H9 (cell line): ENCODE measurements around the gene CACNA2D3. TPM values are rescaled to one million over a fixed set of nuclear protein-coding genes. Genes with fewer than 3 reads are reported as not detected.

Experiments used
- DNase-seq: peaks from one replicate; pipeline ENCODE4 v3.0.0-alpha.2; 2017
- H2AFZ ChIP-seq: one replicate; pipeline ENCODE4 v1.6.1; 2013; ENCODE audit warnings: mild to moderate bottlenecking, low read length, control low read depth, moderate library complexity
- H2AK5ac ChIP-seq: 2 replicates; pipeline ENCODE4 v1.6.1; 2013; ENCODE audit warnings: low read length, control low read depth, mixed read lengths; ENCODE audit not compliant: insufficient read length
- H2BK120ac ChIP-seq: one replicate; pipeline ENCODE4 v1.6.1; 2013; ENCODE audit warnings: low read depth, mild to moderate bottlenecking, low read length, control low read depth, inconsistent platforms; ENCODE audit not compliant: poor library complexity, severe bottlenecking
- H2BK12ac ChIP-seq: 2 replicates; pipeline ENCODE4 v1.6.1; 2013; ENCODE audit warnings: low read length, control low read depth, mixed read lengths, low read depth; ENCODE audit not compliant: insufficient read length
- H2BK15ac ChIP-seq: 2 replicates; pipeline ENCODE4 v1.6.1; 2013; ENCODE audit warnings: low read depth, low read length, control low read depth
- H2BK20ac ChIP-seq: one replicate; pipeline ENCODE4 v1.6.1; 2013; ENCODE audit warnings: low read depth, mild to moderate bottlenecking, low read length, control low read depth, inconsistent platforms; ENCODE audit not compliant: poor library complexity, severe bottlenecking
- H2BK5ac ChIP-seq: 2 replicates; pipeline ENCODE4 v1.6.1; 2013; ENCODE audit warnings: low read length, control low read depth, mixed read lengths; ENCODE audit not compliant: insufficient read length
- H3K14ac ChIP-seq: 2 replicates; pipeline ENCODE4 v1.6.1; 2013; ENCODE audit warnings: low read length, control low read depth; ENCODE audit not compliant: insufficient read depth
- H3K18ac ChIP-seq: 2 replicates; pipeline ENCODE4 v1.6.1; 2013; ENCODE audit warnings: low read depth, mild to moderate bottlenecking, mixed read lengths, low read length, control low read depth; ENCODE audit not compliant: insufficient read length
- H3K23ac ChIP-seq: 2 replicates; pipeline ENCODE4 v1.6.1; 2013; ENCODE audit warnings: low read length, control low read depth, mixed read lengths, low read depth; ENCODE audit not compliant: insufficient read length
- H3K23me2 ChIP-seq: 2 replicates; pipeline ENCODE4 v1.6.1; 2013; ENCODE audit warnings: low read depth, mild to moderate bottlenecking, mixed read lengths, low read length, control low read depth; ENCODE audit not compliant: insufficient read length, poor library complexity, severe bottlenecking
- H3K27ac ChIP-seq: 2 replicates; pipeline ENCODE4 v1.5.1; 2013; ENCODE audit warnings: low read length, control low read depth, mixed read lengths, low read depth; ENCODE audit not compliant: insufficient read length
- H3K27me3 ChIP-seq: 2 replicates; pipeline ENCODE4 v1.6.1; 2013; ENCODE audit warnings: low read length, control low read depth, inconsistent platforms; ENCODE audit not compliant: insufficient read depth
- H3K4ac ChIP-seq: 2 replicates; pipeline ENCODE4 v1.6.1; 2013; ENCODE audit warnings: low read depth, mild to moderate bottlenecking, control low read depth, inconsistent platforms, low read length, moderate library complexity
- H3K4me1 ChIP-seq: 2 replicates; pipeline ENCODE4 v1.6.1; 2013; ENCODE audit warnings: low read length, control low read depth, inconsistent platforms; ENCODE audit not compliant: insufficient read depth
- H3K4me2 ChIP-seq: 2 replicates; pipeline ENCODE4 v1.6.1; 2013; ENCODE audit warnings: low read length, control low read depth, mixed read lengths; ENCODE audit not compliant: insufficient read length, insufficient read depth
- H3K56ac ChIP-seq: 2 replicates; pipeline ENCODE4 v1.6.1; 2013; ENCODE audit warnings: low read depth, mild to moderate bottlenecking, mixed read lengths, low read length, control low read depth; ENCODE audit not compliant: insufficient read length
- H3K79me1 ChIP-seq: 2 replicates; pipeline ENCODE4 v1.6.1; 2013; ENCODE audit warnings: low read depth, mild to moderate bottlenecking, moderate library complexity, low read length, control low read depth, inconsistent platforms; ENCODE audit not compliant: insufficient read depth, poor library complexity, severe bottlenecking
- H3K79me2 ChIP-seq: 2 replicates; pipeline ENCODE4 v1.6.1; 2013; ENCODE audit warnings: low read length, control low read depth, inconsistent platforms; ENCODE audit not compliant: insufficient read depth
- H3K9ac ChIP-seq: 2 replicates; pipeline ENCODE4 v1.6.1; 2013; ENCODE audit warnings: low read length, control low read depth, mixed read lengths; ENCODE audit not compliant: insufficient read length; ENCODE audit errors: extremely low read depth
- H3K9me3 ChIP-seq: one replicate; pipeline ENCODE4 v1.6.1; 2013; ENCODE audit warnings: low read depth, low read length, inconsistent platforms; ENCODE audit not compliant: control insufficient read depth
- H3T11ph ChIP-seq: one replicate; pipeline ENCODE4 v1.6.1; 2013; ENCODE audit warnings: mild to moderate bottlenecking, low read length, control low read depth, inconsistent platforms
- H4K20me1 ChIP-seq: one replicate; pipeline ENCODE4 v1.6.1; 2013; ENCODE audit not compliant: control insufficient read depth, insufficient read length, insufficient read depth
- H4K5ac ChIP-seq: 2 replicates; pipeline ENCODE4 v1.6.1; 2013; ENCODE audit warnings: low read depth, mild to moderate bottlenecking, mixed read lengths, low read length, control low read depth; ENCODE audit not compliant: insufficient read length
- H4K8ac ChIP-seq: replicated peaks from 2 replicates; pipeline ENCODE4 v1.6.1; 2013; ENCODE audit warnings: low read length, control low read depth, mixed read lengths, low read depth; ENCODE audit not compliant: insufficient read length
- H4K91ac ChIP-seq: 2 replicates; pipeline ENCODE4 v1.6.1; 2013; ENCODE audit warnings: low read depth, mild to moderate bottlenecking, moderate library complexity, mixed read lengths, low read length, control low read depth; ENCODE audit not compliant: insufficient read length
- H3K27ac Mint-ChIP-seq, 3 experiments: 2 replicates in 2 of 3; 3 replicates in 1 of 3; pipeline ENCODE4 v1.8.0; 2020 to 2021; ENCODE audit warnings: mixed read lengths in 3 of 3, mild to moderate bottlenecking in 1 of 3, moderate library complexity in 1 of 3
- H3K27me3 Mint-ChIP-seq: 2 replicates; pipeline ENCODE4 v1.8.0; 2021; ENCODE audit warnings: low read depth, mild to moderate bottlenecking, moderate library complexity, mixed read lengths
- H3K36me3 Mint-ChIP-seq, 3 experiments: 2 replicates in 2 of 3; 3 replicates in 1 of 3; pipeline ENCODE4 v1.8.0; 2020 to 2021; ENCODE audit warnings: low read depth in 3 of 3, mixed read lengths in 3 of 3; ENCODE audit not compliant: insufficient read depth in 1 of 3
- H3K4me1 Mint-ChIP-seq, 2 experiments: 2 replicates each; pipeline ENCODE4 v1.8.0; 2020; ENCODE audit warnings: mixed read lengths in 2 of 2
- H3K4me3 Mint-ChIP-seq, 2 experiments: 2 replicates in 1 of 2; 3 replicates in 1 of 2; pipeline ENCODE4 v1.8.0; 2020 to 2021; ENCODE audit warnings: mild to moderate bottlenecking in 2 of 2, mixed read lengths in 2 of 2, moderate library complexity in 1 of 2
- H3K9me3 Mint-ChIP-seq, 2 experiments: 2 replicates in 1 of 2; 3 replicates in 1 of 2; pipeline ENCODE4 v1.8.0; 2020; ENCODE audit warnings: mild to moderate bottlenecking in 2 of 2, mixed read lengths in 2 of 2, moderate library complexity in 1 of 2
- CTCF ChIP-seq: fragments of 200-600 bp; sonication (generic); conservative IDR thresholded peaks from 3 replicates; pipeline ENCODE4 v1.8.0; 2021; ENCODE audit warnings: antibody characterized with exemption, mild to moderate bottlenecking
- WGBS: extraction: QIAGEN DNeasy Blood & Tissue Kit; methylation state at CpG from one replicate; pipeline ENCODE4 v1.1.7; 2013; ENCODE audit warnings: missing lambda C conversion rate, low lambda C conversion rate, mixed read lengths; ENCODE audit not compliant: insufficient read length; ENCODE audit errors: extremely low coverage; 5-methylcytosine and 5-hydroxymethylcytosine counted together
- total RNA-seq: library from RNA; stranded (reverse); gene quantifications from 2 replicates; pipeline ENCODE4 v1.2.1, GENCODE V29; 2021

The CACNA2D3 gene
- total RNA-seq, 1 experiment from 2014 or later, result 3.2 TPM

- H3K79me1 ChIP-seq, result no peaks in the 10 kb centered on the region
- no peak overlapping the region for H3K4me2 ChIP-seq
- Mint-ChIP-seq H3K36me3 (peaks cover 6 to 17% (median 7%) of the 10 kb centered on the region in 3 experiments; a peak in 4 of 7 replicates), H3K4me1 (peaks cover 40 to 54% of the 10 kb centered on the region in 2 experiments), H3K4me3 (no peak overlapping the region), H3K27ac (no peak overlapping the region), H3K9me3 (no peaks in the 10 kb centered on the region; a peak in 1 of 5 replicates), H3K27me3 (no peaks in the 10 kb centered on the region)
- no peak overlapping the region for H2BK12ac ChIP-seq
- no peaks in the 10 kb centered on the region for H4K20me1 ChIP-seq
- H3K23ac ChIP-seq, result no peak overlapping the region
- H3K4ac ChIP-seq, result no peak overlapping the region
- no peak overlapping the region for H3K18ac ChIP-seq
- no peak overlapping the region for H3K14ac ChIP-seq
- H4K91ac ChIP-seq, result no peak overlapping the region
- H2BK15ac ChIP-seq, result no peak overlapping the region
- no peaks in the 10 kb centered on the region for H3K23me2 ChIP-seq
- H3K9me3 ChIP-seq, result no peaks in the 10 kb centered on the region
- H2BK120ac ChIP-seq, result no peak overlapping the region
- no peak overlapping the region for H4K5ac ChIP-seq
- H4K8ac ChIP-seq, result no peak overlapping the region
- H2AFZ ChIP-seq, result no peak overlapping the region
- H3K56ac ChIP-seq, result no peak overlapping the region
- no peak overlapping the region for H3K27ac ChIP-seq
- no CpG with 5 or more reads among the region's 3 CpGs for WGBS
- H2BK20ac ChIP-seq, result no peak overlapping the region
- no peak overlapping the region for H3K9ac ChIP-seq
- TF ChIP-seq CTCF, result no peak
- no peaks in the 10 kb centered on the region for H3K27me3 ChIP-seq
- H2AK5ac ChIP-seq, result no peak overlapping the region
- no peaks in the 10 kb centered on the region for H3K79me2 ChIP-seq
- no peak overlapping the region for H2BK5ac ChIP-seq
- DNase-seq, result no peak
- peaks cover 21% of the 10 kb centered on the region; the same call in 1 of the 2 replicates for H3K4me1 ChIP-seq
- H3T11ph ChIP-seq, result no peak overlapping the region
Observed at GRCh38 chr3:54668236-54668635, 545.9 kb downstream of the CACNA2D3 start.
